Hepatocyte (in vitro differentiated cells): Measurements from ENCODE around the gene MYO3A. TPM values are rescaled to one million over a fixed set of nuclear protein-coding genes. Genes with fewer than 3 reads are reported as not detected.

Experiments used
- DNase-seq: peaks from one replicate; pipeline ENCODE4 v3.0.0-alpha.2; 2016; ENCODE audit warnings: low spot score
- H2AFZ ChIP-seq: fragments of 200-600 bp; sonication (generic); 2 replicates; pipeline ENCODE4 v1.6.0; 2016; ENCODE audit warnings: antibody characterized with exemption, mild to moderate bottlenecking
- H3K27ac ChIP-seq: fragments of 200-600 bp; sonication (generic); 2 replicates; pipeline ENCODE4 v1.5.1; 2016; ENCODE audit warnings: mild to moderate bottlenecking
- H3K27me3 ChIP-seq: fragments of 200-600 bp; sonication (generic); 2 replicates; pipeline ENCODE4 v1.6.1; 2016
- H3K36me3 ChIP-seq: fragments of 200-600 bp; sonication (generic); replicated peaks from 2 replicates; pipeline ENCODE4 v1.5.1; 2016; ENCODE audit warnings: low read depth; ENCODE audit not compliant: insufficient read depth
- H3K4me1 ChIP-seq: fragments of 200-600 bp; sonication (generic); 2 replicates; pipeline ENCODE4 v1.5.1; 2016; ENCODE audit warnings: mild to moderate bottlenecking, moderate library complexity; ENCODE audit not compliant: insufficient read depth
- H3K4me2 ChIP-seq: fragments of 200-600 bp; sonication (generic); 2 replicates; pipeline ENCODE4 v1.6.0; 2016
- H3K4me3 ChIP-seq: fragments of 200-600 bp; sonication (generic); 2 replicates; pipeline ENCODE4 v1.5.1; 2016; ENCODE audit warnings: mild to moderate bottlenecking
- H3K79me2 ChIP-seq: fragments of 200-600 bp; sonication (generic); 2 replicates; pipeline ENCODE4 v1.6.0; 2017; ENCODE audit warnings: mild to moderate bottlenecking
- H3K9me2 ChIP-seq: fragments of 200-600 bp; sonication (generic); replicated peaks from 2 replicates; pipeline ENCODE4 v1.6.0; 2017; ENCODE audit warnings: mild to moderate bottlenecking; ENCODE audit not compliant: insufficient read depth
- H3K9me3 ChIP-seq: fragments of 200-600 bp; sonication (generic); 2 replicates; pipeline ENCODE4 v1.5.1; 2016; ENCODE audit warnings: low read depth, mild to moderate bottlenecking
- H4K20me1 ChIP-seq: fragments of 200-600 bp; sonication (generic); 2 replicates; pipeline ENCODE4 v1.6.0; 2016; ENCODE audit warnings: mild to moderate bottlenecking; ENCODE audit not compliant: insufficient read depth, poor library complexity, severe bottlenecking
- EZH2 ChIP-seq: fragments of 200-600 bp; sonication (generic); IDR thresholded peaks from 2 replicates; pipeline ENCODE4 v1.6.1; 2016; ENCODE audit warnings: antibody characterized with exemption, mild to moderate bottlenecking, borderline replicate concordance
- EZH2phosphoT487 ChIP-seq: fragments of 200-600 bp; sonication (generic); IDR thresholded peaks from one replicate; pipeline ENCODE4 v1.6.1; 2018; ENCODE audit warnings: antibody characterized with exemption, mild to moderate bottlenecking, low read depth, moderate library complexity; ENCODE audit not compliant: unreplicated experiment, severe bottlenecking
- WGBS: methylation state at CpG from one replicate; pipeline ENCODE4 v1.1.6; 2016; ENCODE audit warnings: low lambda C conversion rate; ENCODE audit errors: missing lambda C conversion rate; 5-methylcytosine and 5-hydroxymethylcytosine counted together
- polyA plus RNA-seq: library from polyadenylated mRNA; unstranded; fragments of >200 nt; fragmentation: Nextera tagmentation; extraction: Ambion mirVana; gene quantifications from 2 replicates; pipeline ENCODE4 v1.2.1, GENCODE V29; 2016
- total RNA-seq: library from RNA; depleted of rRNA; stranded (reverse); fragments of >200 nt; gene quantifications from 2 replicates; pipeline ENCODE4 v1.2.3, GENCODE V29; 2014
- TF ChIP-seq, protein P1 (sequence below): fragments of 200-600 bp; sonication (generic); IDR thresholded peaks from 2 replicates; pipeline ENCODE4 v1.5.1; 2016; ENCODE audit warnings: antibody characterized with exemption, mild to moderate bottlenecking; ENCODE audit not compliant: poor library complexity

The MYO3A gene
- total and polyA plus RNA-seq, 2 experiments from 2014 or later = 0.93 to 1.1 TPM

DNA sequence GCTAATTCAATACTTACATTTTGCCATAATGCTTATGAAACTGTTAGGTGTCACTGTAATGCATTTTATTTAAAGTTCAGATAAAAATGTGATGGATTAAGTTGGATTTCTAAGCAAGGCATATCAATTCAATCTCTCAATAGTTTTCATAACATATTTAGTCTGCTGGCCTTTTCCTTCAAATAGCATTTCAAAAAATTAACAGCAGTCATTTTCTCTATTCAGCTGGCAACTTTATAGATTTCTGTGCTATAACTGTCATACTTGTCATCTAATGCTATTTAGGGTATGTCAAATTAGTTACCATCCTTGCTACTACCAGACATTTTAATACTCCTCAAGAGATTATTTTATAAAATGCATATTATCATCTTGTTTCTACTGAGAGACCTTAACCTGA lies 286.9 kb downstream of the MYO3A start:
- Histone ChIP-seq H3K9me3 (no peaks in the 10 kb centered on the region), H3K4me3 (no peak overlapping the region), H3K4me1 (peaks cover 23% of the 10 kb centered on the region), H4K20me1 (no peaks in the 10 kb centered on the region), H3K36me3 (no peaks in the 10 kb centered on the region), H3K79me2 (no peaks in the 10 kb centered on the region), H3K9me2 (no peaks in the 10 kb centered on the region), H2AFZ (no peak overlapping the region), H3K27me3 (peaks cover 96% of the 10 kb centered on the region), H3K27ac (no peak overlapping the region), H3K4me2 (no peak overlapping the region)
- no peak for DNase-seq
- TF ChIP-seq, protein P1, sequence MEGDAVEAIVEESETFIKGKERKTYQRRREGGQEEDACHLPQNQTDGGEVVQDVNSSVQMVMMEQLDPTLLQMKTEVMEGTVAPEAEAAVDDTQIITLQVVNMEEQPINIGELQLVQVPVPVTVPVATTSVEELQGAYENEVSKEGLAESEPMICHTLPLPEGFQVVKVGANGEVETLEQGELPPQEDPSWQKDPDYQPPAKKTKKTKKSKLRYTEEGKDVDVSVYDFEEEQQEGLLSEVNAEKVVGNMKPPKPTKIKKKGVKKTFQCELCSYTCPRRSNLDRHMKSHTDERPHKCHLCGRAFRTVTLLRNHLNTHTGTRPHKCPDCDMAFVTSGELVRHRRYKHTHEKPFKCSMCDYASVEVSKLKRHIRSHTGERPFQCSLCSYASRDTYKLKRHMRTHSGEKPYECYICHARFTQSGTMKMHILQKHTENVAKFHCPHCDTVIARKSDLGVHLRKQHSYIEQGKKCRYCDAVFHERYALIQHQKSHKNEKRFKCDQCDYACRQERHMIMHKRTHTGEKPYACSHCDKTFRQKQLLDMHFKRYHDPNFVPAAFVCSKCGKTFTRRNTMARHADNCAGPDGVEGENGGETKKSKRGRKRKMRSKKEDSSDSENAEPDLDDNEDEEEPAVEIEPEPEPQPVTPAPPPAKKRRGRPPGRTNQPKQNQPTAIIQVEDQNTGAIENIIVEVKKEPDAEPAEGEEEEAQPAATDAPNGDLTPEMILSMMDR = no peak
- TF ChIP-seq EZH2 (no peak), EZH2phosphoT487 (no peak)

DNA sequence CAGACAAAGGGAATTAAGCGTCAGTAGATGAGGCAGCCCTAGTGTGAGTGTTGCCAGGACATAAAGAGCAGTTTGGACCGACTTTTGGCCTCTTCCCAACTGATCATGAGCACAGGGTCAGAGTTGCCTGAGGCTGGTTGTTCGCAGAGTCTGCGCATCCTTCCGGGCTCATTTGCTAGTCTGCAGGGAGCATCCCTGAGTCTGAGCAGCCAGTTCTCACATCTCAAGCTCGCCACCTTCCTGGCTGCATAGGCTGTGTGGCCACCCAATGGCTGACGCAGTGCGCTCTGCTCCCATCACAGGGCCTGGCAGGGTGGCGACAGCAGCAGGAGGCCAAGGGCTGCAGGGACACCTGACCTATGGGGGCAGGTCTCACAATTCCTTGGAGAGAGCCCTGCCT lies 287.5 kb downstream of the MYO3A start:
- Histone ChIP-seq H2AFZ (no peak overlapping the region), H3K27me3 (peaks cover 96% of the 10 kb centered on the region), H3K4me2 (no peak overlapping the region), H4K20me1 (no peaks in the 10 kb centered on the region), H3K27ac (no peak overlapping the region), H3K9me2 (no peaks in the 10 kb centered on the region), H3K9me3 (no peaks in the 10 kb centered on the region), H3K4me3 (no peak overlapping the region), H3K36me3 (no peaks in the 10 kb centered on the region), H3K4me1 (peaks cover 16% of the 10 kb centered on the region), H3K79me2 (no peaks in the 10 kb centered on the region)
- 62% methylated on average over 9 of the region's 9 CpGs for WGBS
- TF ChIP-seq EZH2 = no peak
- TF ChIP-seq, protein P1 = no peak
- no peak for TF ChIP-seq EZH2phosphoT487
- DNase-seq = no peak

DNA sequence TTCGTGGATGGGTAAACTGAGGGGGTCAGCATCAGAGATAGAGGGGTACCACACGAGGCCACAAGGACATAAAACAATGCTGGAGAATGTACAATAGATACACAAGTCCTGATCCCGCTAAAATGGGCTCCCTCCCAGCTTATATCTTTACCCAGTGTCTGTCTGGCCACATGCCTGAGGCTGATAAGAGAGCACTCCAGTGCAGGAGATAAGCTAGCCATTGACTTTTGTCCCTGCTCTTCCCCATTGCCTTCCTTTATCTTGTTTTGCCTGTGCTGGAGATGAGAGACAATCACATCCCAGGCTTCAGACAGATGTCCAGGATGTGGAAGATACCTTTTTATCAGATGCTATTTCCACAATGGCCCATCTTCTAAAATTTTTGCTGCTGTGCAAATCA lies 288.5 kb downstream of the MYO3A start:
- H3K9me2 ChIP-seq = no peaks in the 10 kb centered on the region
- H3K79me2 ChIP-seq = no peaks in the 10 kb centered on the region
- peaks cover 6% of the 10 kb centered on the region for H3K4me1 ChIP-seq
- H3K9me3 ChIP-seq = no peaks in the 10 kb centered on the region
- H3K27me3 ChIP-seq = peaks cover 96% of the 10 kb centered on the region
- 34% methylated on average over 3 of the region's 3 CpGs for WGBS
- H3K4me2 ChIP-seq = no peak overlapping the region
- H3K27ac ChIP-seq = no peak overlapping the region
- no peak overlapping the region for H2AFZ ChIP-seq
- no peaks in the 10 kb centered on the region for H3K36me3 ChIP-seq
- DNase-seq = no peak
- no peak overlapping the region for H3K4me3 ChIP-seq
- no peaks in the 10 kb centered on the region for H4K20me1 ChIP-seq
- TF ChIP-seq EZH2phosphoT487 = no peak
- TF ChIP-seq, protein P1 = no peak
- no peak for TF ChIP-seq EZH2

DNA sequence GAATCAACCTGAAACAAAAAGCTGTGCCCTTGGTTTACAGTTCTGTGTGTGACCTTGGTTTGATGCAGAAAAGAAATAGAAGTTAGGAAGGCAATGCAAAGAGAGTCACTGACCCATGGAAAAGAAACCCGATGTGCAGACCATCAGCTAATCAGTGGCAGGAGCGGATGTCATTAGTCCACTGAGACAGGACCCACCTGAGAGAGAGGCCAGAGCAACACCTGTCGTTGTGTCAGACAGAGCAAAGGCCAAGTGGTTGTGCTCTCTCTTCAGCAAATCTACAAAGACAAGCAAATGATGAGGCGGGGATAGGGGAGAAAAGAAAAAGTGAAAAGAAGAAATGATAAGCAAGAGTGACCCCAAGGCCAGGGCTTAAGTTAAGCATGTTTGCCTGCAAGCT lies 291.3 kb downstream of the MYO3A start:
- no peak overlapping the region for H3K4me2 ChIP-seq
- 80% methylated on average over 4 of the region's 4 CpGs for WGBS
- H3K27ac ChIP-seq = no peak overlapping the region
- peaks cover 70% of the 10 kb centered on the region for H3K27me3 ChIP-seq
- H4K20me1 ChIP-seq = no peaks in the 10 kb centered on the region
- H3K9me2 ChIP-seq = no peaks in the 10 kb centered on the region
- H3K9me3 ChIP-seq = no peaks in the 10 kb centered on the region
- TF ChIP-seq EZH2phosphoT487 (no peak), EZH2 (no peak)
- TF ChIP-seq, protein P1 = no peak
- no peak for DNase-seq
- no peaks in the 10 kb centered on the region for H3K4me1 ChIP-seq
- H2AFZ ChIP-seq = no peak overlapping the region
- no peaks in the 10 kb centered on the region for H3K79me2 ChIP-seq
- H3K36me3 ChIP-seq = no peaks in the 10 kb centered on the region
- no peak overlapping the region for H3K4me3 ChIP-seq
